HepG2 (cell line): ENCODE results near the gene EFNA4. TPM values are rescaled to one million over a fixed set of nuclear protein-coding genes. Genes with fewer than 3 reads are reported as not detected.

ENCODE experiments used
- FOXO1 ChIP-seq: sonication (generic); formaldehyde crosslinking; IDR thresholded peaks from 2 replicates; pipeline ENCODE4 v1.4.0; 2020; ENCODE audit warnings: missing genetic modification reagents
- KAT2B ChIP-seq: fragments of 150-350 bp; IDR thresholded peaks from 2 replicates; pipeline ENCODE4 v1.6.1; 2014; ENCODE audit warnings: low read depth, low read length, borderline replicate concordance
- LCORL ChIP-seq, 2 experiments: fragments of 450-650 bp in 1 of 2; sonication (generic) in 1 of 2; formaldehyde crosslinking in 1 of 2; IDR thresholded peaks; 2 replicates each; pipeline versions ENCODE4 v1.5.0 to v1.6.1; 2017 to 2020; ENCODE audit warnings: antibody characterized with exemption in 1 of 2, missing genetic modification reagents in 1 of 2
- MXD4 ChIP-seq: IDR thresholded peaks from 2 replicates; pipeline ENCODE4 v1.6.1; 2016; ENCODE audit warnings: mild to moderate bottlenecking, missing biosample characterization, missing genetic modification reagents
- MXI1 ChIP-seq: IDR thresholded peaks from 3 replicates; pipeline ENCODE4 v1.6.1; 2012; ENCODE audit warnings: low read depth, low read length, inconsistent platforms, borderline replicate concordance
- PCBP1 ChIP-seq: fragments of 200-400 bp; formaldehyde crosslinking; IDR thresholded peaks from 2 replicates; pipeline ENCODE4 v1.6.1; 2017; ENCODE audit warnings: mild to moderate bottlenecking, low read depth, low read length, borderline replicate concordance
- PHF21A ChIP-seq: sonication (generic); formaldehyde crosslinking; IDR thresholded peaks from 2 replicates; pipeline ENCODE4 v1.5.0; 2020; ENCODE audit warnings: mild to moderate bottlenecking, missing genetic modification reagents
- PPARG ChIP-seq: conservative IDR thresholded peaks from 2 replicates; pipeline ENCODE4 v1.6.1; 2016; ENCODE audit warnings: missing biosample characterization, missing genetic modification reagents
- SMYD3 ChIP-seq: sonication (generic); formaldehyde crosslinking; IDR thresholded peaks from 2 replicates; pipeline ENCODE4 v1.8.1; 2023; ENCODE audit warnings: mild to moderate bottlenecking, missing genetic modification reagents
- SP1 ChIP-seq, 2 experiments: fragments of 450-650 bp in 1 of 2; sonication (generic) in 1 of 2; formaldehyde crosslinking in 1 of 2; IDR thresholded peaks; 2 replicates each; pipeline versions ENCODE4 v1.4.0 to v1.6.1; 2016 to 2020; ENCODE audit warnings: missing genetic modification reagents in 1 of 2
- SP5 ChIP-seq: IDR thresholded peaks from 2 replicates; pipeline ENCODE4 v1.6.1; 2016; ENCODE audit warnings: low read depth, borderline replicate concordance
- TCF7 ChIP-seq: sonication (generic); IDR thresholded peaks from 2 replicates; pipeline ENCODE4 v1.6.1; 2016; ENCODE audit warnings: antibody characterized with exemption, low read depth
- XRCC5 ChIP-seq: fragments of 200-400 bp; formaldehyde crosslinking; optimal IDR thresholded peaks from 2 replicates; pipeline ENCODE3; 2017; ENCODE audit warnings: mild to moderate bottlenecking, low read length
- ZNF605 ChIP-seq: sonication (generic); formaldehyde crosslinking; IDR thresholded peaks from 2 replicates; pipeline ENCODE4 v1.8.0; 2022; ENCODE audit warnings: mild to moderate bottlenecking, missing genetic modification reagents
- ZNF781 ChIP-seq: sonication (generic); formaldehyde crosslinking; IDR thresholded peaks from 2 replicates; pipeline ENCODE4 v1.5.1; 2020; ENCODE audit warnings: borderline replicate concordance, mild to moderate bottlenecking, missing genetic modification reagents; ENCODE audit errors: not compliant biosample characterization
- polyA plus RNA-seq, 8 experiments: library from polyadenylated mRNA; depleted of rRNA in 3 of 8; stranded (reverse) in 7 of 8; unstranded in 1 of 8; fragments of >200 nt; fragmentation: Illumina TruSeq in 4 of 8; extraction: Trizol in 4 of 8; gene quantifications; 2 replicates each; pipeline versions ENCODE4 v1.2.1 to v1.2.3, GENCODE V29; 2011 to 2016; ENCODE audit warnings: low read depth in 4 of 8, missing spikeins in 1 of 8, mixed read lengths in 1 of 8; ENCODE audit not compliant: insufficient read depth in 1 of 8
- total RNA-seq, 5 experiments: library from RNA; depleted of rRNA; stranded (reverse); fragments of >200 nt; fragmentation: Illumina TruSeq; extraction: Trizol; gene quantifications; 2 replicates each; pipeline ENCODE4 v1.2.3, GENCODE V29; 2016; ENCODE audit warnings: low read depth in 1 of 5
- TF ChIP-seq, protein P1 (sequence below): sonication (generic); formaldehyde crosslinking; IDR thresholded peaks from 2 replicates; pipeline ENCODE4 v1.5.1; 2020; ENCODE audit warnings: mild to moderate bottlenecking, missing genetic modification reagents, borderline replicate concordance
- TF ChIP-seq, protein P2 (sequence below): IDR thresholded peaks from 2 replicates; pipeline ENCODE4 v1.6.1; 2016; ENCODE audit warnings: low read depth, missing genetic modification reagents, missing compliant biosample characterization
- TF ChIP-seq, protein P3 (sequence below): sonication (generic); formaldehyde crosslinking; IDR thresholded peaks from 2 replicates; pipeline ENCODE4 v1.5.1; 2020; ENCODE audit warnings: missing genetic modification reagents, mild to moderate bottlenecking, borderline replicate concordance
- TF ChIP-seq, protein P4 (sequence below): conservative IDR thresholded peaks from 2 replicates; pipeline ENCODE4 v1.6.1; 2018; ENCODE audit warnings: missing genetic modification reagents

The EFNA4 gene
- total and polyA plus RNA-seq, 2 of the 13 experiments (the other 11 are each of a cell fraction or from before 2014, with no cell fraction given): 12.0 to 17.2 TPM

DNA sequence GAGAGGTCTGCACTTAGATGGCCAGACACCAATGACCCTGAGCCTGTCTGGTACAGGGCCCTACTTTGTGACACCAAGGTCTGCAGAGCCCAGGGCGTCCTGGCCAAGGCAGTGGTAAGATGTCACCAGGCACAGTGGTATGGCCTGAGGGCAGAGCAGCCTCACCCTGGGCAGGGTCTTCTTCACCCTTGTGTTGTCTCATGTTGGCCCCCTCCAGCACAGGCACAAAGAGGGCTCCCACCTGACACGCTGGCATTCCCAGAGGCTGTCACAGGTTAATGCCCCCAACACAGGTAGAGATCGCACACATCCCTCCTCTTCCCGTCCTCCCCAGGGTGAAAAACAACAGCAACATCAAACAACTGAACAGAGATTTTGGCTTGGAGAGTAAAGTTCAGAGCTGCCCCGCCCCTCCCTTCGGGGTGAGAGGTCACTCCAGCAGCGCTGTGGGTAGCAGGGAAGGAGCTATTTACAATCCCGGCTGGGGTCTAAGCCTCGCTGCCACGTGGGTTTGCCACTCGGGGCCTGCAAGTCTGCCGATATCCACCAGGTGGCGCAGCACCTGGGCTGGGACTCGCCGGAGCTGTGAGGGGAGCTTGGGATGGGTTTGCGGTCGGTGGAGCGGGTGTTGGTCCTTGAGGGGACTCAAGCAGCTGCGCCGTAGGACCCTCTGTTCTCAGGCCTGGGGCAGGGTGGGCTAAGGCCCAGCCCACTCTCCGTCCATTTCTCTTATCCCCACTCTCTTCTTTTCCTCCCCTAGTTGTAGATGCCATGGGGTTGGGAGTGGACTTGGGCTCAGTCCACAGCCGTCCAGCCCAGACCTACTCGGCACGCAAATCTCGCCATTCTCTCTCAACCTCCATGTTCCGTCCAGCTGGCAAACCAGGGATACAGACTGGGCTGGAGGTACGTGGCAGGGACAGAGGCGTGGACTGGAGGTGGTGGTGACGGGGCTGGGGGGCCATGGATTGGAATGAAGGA lies 27.8 kb downstream of the EFNA4 start (continued):
- TF ChIP-seq, protein P1, sequence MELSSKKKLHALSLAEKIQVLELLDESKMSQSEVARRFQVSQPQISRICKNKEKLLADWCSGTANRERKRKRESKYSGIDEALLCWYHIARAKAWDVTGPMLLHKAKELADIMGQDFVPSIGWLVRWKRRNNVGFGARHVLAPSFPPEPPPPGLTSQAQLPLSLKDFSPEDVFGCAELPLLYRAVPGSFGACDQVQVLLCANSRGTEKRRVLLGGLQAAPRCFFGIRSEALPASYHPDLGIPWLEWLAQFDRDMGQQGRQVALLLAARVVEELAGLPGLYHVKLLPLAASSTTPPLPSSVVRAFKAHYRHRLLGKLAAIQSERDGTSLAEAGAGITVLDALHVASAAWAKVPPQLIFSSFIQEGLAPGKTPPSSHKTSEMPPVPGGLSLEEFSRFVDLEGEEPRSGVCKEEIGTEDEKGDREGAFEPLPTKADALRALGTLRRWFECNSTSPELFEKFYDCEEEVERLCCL: 0 out of 2 replicates have a peak, but pooled peaks have one; percentile 41
- TF ChIP-seq PCBP1 (peak; percentile 14; the same call in 1 of the 2 replicates), MXI1 (peak; percentile 98; the same call in 2 of the 3 replicates), SMYD3 (CRISPR knock-in tag) (0 out of 2 replicates have a peak, but pooled peaks have one; percentile 28), ZNF781 (peak; percentile 84), SP1 (IDR thresholded peaks at IDR 0.05) (no peak), SP1 (CRISPR knock-in tag; IDR thresholded peaks at IDR 0.05) (peak; percentile 46; the same call in 1 of the 2 replicates), PHF21A (CRISPR knock-in tag) (peak; percentile 88), SP5 (CRISPR knock-in tag) (peak; percentile 94), TCF7 (peak; percentile 64), MXD4 (peak; percentile 98), FOXO1 (CRISPR knock-in tag) (peak; percentile 88), LCORL (IDR thresholded peaks at IDR 0.05) (0 out of 2 replicates have a peak, but pooled peaks have one; percentile 19), LCORL (CRISPR knock-in tag; IDR thresholded peaks at IDR 0.05) (peak; percentile 98), KAT2B (no peak), XRCC5 (peak; percentile 79), PPARG (CRISPR knock-in tag) (peak; percentile 99), ZNF605 (CRISPR knock-in tag) (peak; percentile 95)
- TF ChIP-seq, protein P2, sequence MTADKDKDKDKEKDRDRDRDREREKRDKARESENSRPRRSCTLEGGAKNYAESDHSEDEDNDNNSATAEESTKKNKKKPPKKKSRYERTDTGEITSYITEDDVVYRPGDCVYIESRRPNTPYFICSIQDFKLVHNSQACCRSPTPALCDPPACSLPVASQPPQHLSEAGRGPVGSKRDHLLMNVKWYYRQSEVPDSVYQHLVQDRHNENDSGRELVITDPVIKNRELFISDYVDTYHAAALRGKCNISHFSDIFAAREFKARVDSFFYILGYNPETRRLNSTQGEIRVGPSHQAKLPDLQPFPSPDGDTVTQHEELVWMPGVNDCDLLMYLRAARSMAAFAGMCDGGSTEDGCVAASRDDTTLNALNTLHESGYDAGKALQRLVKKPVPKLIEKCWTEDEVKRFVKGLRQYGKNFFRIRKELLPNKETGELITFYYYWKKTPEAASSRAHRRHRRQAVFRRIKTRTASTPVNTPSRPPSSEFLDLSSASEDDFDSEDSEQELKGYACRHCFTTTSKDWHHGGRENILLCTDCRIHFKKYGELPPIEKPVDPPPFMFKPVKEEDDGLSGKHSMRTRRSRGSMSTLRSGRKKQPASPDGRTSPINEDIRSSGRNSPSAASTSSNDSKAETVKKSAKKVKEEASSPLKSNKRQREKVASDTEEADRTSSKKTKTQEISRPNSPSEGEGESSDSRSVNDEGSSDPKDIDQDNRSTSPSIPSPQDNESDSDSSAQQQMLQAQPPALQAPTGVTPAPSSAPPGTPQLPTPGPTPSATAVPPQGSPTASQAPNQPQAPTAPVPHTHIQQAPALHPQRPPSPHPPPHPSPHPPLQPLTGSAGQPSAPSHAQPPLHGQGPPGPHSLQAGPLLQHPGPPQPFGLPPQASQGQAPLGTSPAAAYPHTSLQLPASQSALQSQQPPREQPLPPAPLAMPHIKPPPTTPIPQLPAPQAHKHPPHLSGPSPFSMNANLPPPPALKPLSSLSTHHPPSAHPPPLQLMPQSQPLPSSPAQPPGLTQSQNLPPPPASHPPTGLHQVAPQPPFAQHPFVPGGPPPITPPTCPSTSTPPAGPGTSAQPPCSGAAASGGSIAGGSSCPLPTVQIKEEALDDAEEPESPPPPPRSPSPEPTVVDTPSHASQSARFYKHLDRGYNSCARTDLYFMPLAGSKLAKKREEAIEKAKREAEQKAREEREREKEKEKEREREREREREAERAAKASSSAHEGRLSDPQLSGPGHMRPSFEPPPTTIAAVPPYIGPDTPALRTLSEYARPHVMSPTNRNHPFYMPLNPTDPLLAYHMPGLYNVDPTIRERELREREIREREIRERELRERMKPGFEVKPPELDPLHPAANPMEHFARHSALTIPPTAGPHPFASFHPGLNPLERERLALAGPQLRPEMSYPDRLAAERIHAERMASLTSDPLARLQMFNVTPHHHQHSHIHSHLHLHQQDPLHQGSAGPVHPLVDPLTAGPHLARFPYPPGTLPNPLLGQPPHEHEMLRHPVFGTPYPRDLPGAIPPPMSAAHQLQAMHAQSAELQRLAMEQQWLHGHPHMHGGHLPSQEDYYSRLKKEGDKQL (CRISPR knock-in tag): peak; percentile 25; the same call in 1 of the 2 replicates
- TF ChIP-seq, protein P3, sequence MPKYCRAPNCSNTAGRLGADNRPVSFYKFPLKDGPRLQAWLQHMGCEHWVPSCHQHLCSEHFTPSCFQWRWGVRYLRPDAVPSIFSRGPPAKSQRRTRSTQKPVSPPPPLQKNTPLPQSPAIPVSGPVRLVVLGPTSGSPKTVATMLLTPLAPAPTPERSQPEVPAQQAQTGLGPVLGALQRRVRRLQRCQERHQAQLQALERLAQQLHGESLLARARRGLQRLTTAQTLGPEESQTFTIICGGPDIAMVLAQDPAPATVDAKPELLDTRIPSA: no peak; the same call in 1 of the 2 replicates
- TF ChIP-seq, protein P4, sequence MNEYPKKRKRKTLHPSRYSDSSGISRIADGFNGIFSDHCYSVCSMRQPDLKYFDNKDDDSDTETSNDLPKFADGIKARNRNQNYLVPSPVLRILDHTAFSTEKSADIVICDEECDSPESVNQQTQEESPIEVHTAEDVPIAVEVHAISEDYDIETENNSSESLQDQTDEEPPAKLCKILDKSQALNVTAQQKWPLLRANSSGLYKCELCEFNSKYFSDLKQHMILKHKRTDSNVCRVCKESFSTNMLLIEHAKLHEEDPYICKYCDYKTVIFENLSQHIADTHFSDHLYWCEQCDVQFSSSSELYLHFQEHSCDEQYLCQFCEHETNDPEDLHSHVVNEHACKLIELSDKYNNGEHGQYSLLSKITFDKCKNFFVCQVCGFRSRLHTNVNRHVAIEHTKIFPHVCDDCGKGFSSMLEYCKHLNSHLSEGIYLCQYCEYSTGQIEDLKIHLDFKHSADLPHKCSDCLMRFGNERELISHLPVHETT (CRISPR knock-in tag): 0 out of 2 replicates have a peak, but pooled peaks have one; percentile 24
